Mononuclear cell (primary cell): ENCODE results near the gene CHPF2. TPM values are rescaled to one million over a fixed set of nuclear protein-coding genes. Genes with fewer than 3 reads are reported as not detected.

ENCODE experiments used
- total RNA-seq: library from RNA; depleted of rRNA; stranded (reverse); fragments of >200 nt; gene quantifications from one replicate; pipeline ENCODE4 v1.2.3, GENCODE V29; 2012

The CHPF2 gene
- total RNA-seq, 1 donor, result 25.0 TPM

Other genes with a start within 250 kb of the CHPF2 start
- gene NOS3, start 241.5 kb upstream of the CHPF2 start, total RNA-seq, result 2.1 TPM
- gene ATG9B, start 208.0 kb upstream of the CHPF2 start, total RNA-seq, result 3.6 TPM
- 21.5 TPM for gene ABCB8, start 204.0 kb upstream of the CHPF2 start, total RNA-seq
- 0.84 TPM for gene ASIC3, start 184.0 kb upstream of the CHPF2 start, total RNA-seq
- gene CDK5, start 174.6 kb upstream of the CHPF2 start, total RNA-seq, result 3.7 TPM
- gene SLC4A2, start 172.9 kb upstream of the CHPF2 start, total RNA-seq, result 9.4 TPM
- gene FASTK, start 151.7 kb upstream of the CHPF2 start, total RNA-seq, result 33.6 TPM
- gene TMUB1, start 149.0 kb upstream of the CHPF2 start, total RNA-seq, result 20.0 TPM
- 23.6 TPM for gene AGAP3, start 146.0 kb upstream of the CHPF2 start, total RNA-seq
- not detected for gene GBX1, start 64.8 kb upstream of the CHPF2 start, total RNA-seq
- gene ASB10, start 45.2 kb upstream of the CHPF2 start, total RNA-seq, result not detected
- not detected for gene H2BK1, start 22.0 kb upstream of the CHPF2 start, total RNA-seq
- gene ABCF2, start 5.3 kb upstream of the CHPF2 start, total RNA-seq, result 9.7 TPM
- 35.8 TPM for gene SMARCD3, start 16.2 kb downstream of the CHPF2 start, total RNA-seq
- 70.9 TPM for gene NUB1, start 109.3 kb downstream of the CHPF2 start, total RNA-seq
- gene WDR86, start 177.6 kb downstream of the CHPF2 start, total RNA-seq, result 3.9 TPM
- not detected for gene CRYGN, start 207.7 kb downstream of the CHPF2 start, total RNA-seq